ENCODE results near the gene HES1.
"Not testable (repeated sequence)": the region's sequence is repeated elsewhere in the genome, so short reads cannot be mapped to it uniquely, and the experiment has no call there.

Gene HES1

GRCh38 chr3:194150252-194150934 is 14.4 kb downstream of the HES1 start:
- H3K4me2 ChIP-seq (ENCODE audit: low read depth, low read length, poor library complexity, severe bottlenecking): no peak overlapping the region
- no peaks in the 10 kb centered on the region for H3K36me3 ChIP-seq (ENCODE audit: insufficient read depth, low read length)
- no peak for TF ChIP-seq CTCF (conservative IDR thresholded peaks at IDR 0.05; ENCODE audit: low read length)
- TF ChIP-seq EZH2phosphoT487 (IDR thresholded peaks at IDR 0.05; ENCODE audit: borderline replicate concordance): no peak
- no peaks in the 10 kb centered on the region for H3K9me2 ChIP-seq (replicated peaks; ENCODE audit: low read depth, low read length)
- no peaks in the 10 kb centered on the region for H3K27me3 ChIP-seq (ENCODE audit: insufficient read depth, low read length, poor library complexity, severe bottlenecking)
- H3F3A ChIP-seq (ENCODE audit: low read depth): no peaks in the 10 kb centered on the region
- H3K4me1 ChIP-seq (ENCODE audit: insufficient read depth, low read length, poor library complexity, severe bottlenecking): no peaks in the 10 kb centered on the region
- H4K20me1 ChIP-seq (ENCODE audit: insufficient read depth, low read length, poor library complexity, severe bottlenecking): no peaks in the 10 kb centered on the region
- no peak overlapping the region for H2AFZ ChIP-seq (ENCODE audit: low read length)
- H3K9ac ChIP-seq (ENCODE audit: low read depth, low read length, poor library complexity, severe bottlenecking): no peak overlapping the region
- H3K79me2 ChIP-seq (ENCODE audit: insufficient read depth, low read length): no peaks in the 10 kb centered on the region
- no peak overlapping the region for H3K4me3 ChIP-seq (ENCODE audit: low read length, poor library complexity, severe bottlenecking)
- H3K9me3 ChIP-seq (ENCODE audit: insufficient read depth, low read depth, low read length): no peaks in the 10 kb centered on the region

GRCh38 chr3:194150935-194151302 is 15.0 kb downstream of the HES1 start:
- not testable (repeated sequence) for H4K20me1 ChIP-seq (ENCODE audit: insufficient read depth, low read length, poor library complexity, severe bottlenecking); H3K9ac ChIP-seq (ENCODE audit: low read depth, low read length, poor library complexity, severe bottlenecking); H2AFZ ChIP-seq (ENCODE audit: low read length); H3K79me2 ChIP-seq (ENCODE audit: insufficient read depth, low read length); H3K4me3 ChIP-seq (ENCODE audit: low read length, poor library complexity, severe bottlenecking); H3K4me2 ChIP-seq (ENCODE audit: low read depth, low read length, poor library complexity, severe bottlenecking); H3F3A ChIP-seq (ENCODE audit: low read depth); H3K4me1 ChIP-seq (ENCODE audit: insufficient read depth, low read length, poor library complexity, severe bottlenecking); H3K27me3 ChIP-seq (ENCODE audit: insufficient read depth, low read length, poor library complexity, severe bottlenecking); H3K36me3 ChIP-seq (ENCODE audit: insufficient read depth, low read length); H3K9me3 ChIP-seq (ENCODE audit: insufficient read depth, low read depth, low read length); H3K9me2 ChIP-seq (replicated peaks; ENCODE audit: low read depth, low read length)

- no peaks in the 10 kb centered on the region for H3K27me3 ChIP-seq (ENCODE audit: insufficient read depth, low read length, poor library complexity, severe bottlenecking)
- no peak overlapping the region for H2AFZ ChIP-seq (ENCODE audit: low read length)
- no peak for TF ChIP-seq EZH2phosphoT487 (IDR thresholded peaks at IDR 0.05; ENCODE audit: borderline replicate concordance)
- no peak for TF ChIP-seq CTCF (conservative IDR thresholded peaks at IDR 0.05; ENCODE audit: low read length)
- no peak overlapping the region for H3K4me3 ChIP-seq (ENCODE audit: low read length, poor library complexity, severe bottlenecking)
- no peaks in the 10 kb centered on the region for H3K9me3 ChIP-seq (ENCODE audit: insufficient read depth, low read depth, low read length)
- H3K9ac ChIP-seq (ENCODE audit: low read depth, low read length, poor library complexity, severe bottlenecking): no peak overlapping the region
- H3K4me1 ChIP-seq (ENCODE audit: insufficient read depth, low read length, poor library complexity, severe bottlenecking): no peaks in the 10 kb centered on the region
- H4K20me1 ChIP-seq (ENCODE audit: insufficient read depth, low read length, poor library complexity, severe bottlenecking): no peaks in the 10 kb centered on the region
- no peaks in the 10 kb centered on the region for H3K36me3 ChIP-seq (ENCODE audit: insufficient read depth, low read length)
- H3K9me2 ChIP-seq (replicated peaks; ENCODE audit: low read depth, low read length): no peaks in the 10 kb centered on the region
- H3K79me2 ChIP-seq (ENCODE audit: insufficient read depth, low read length): no peaks in the 10 kb centered on the region
- H3F3A ChIP-seq (ENCODE audit: low read depth): no peaks in the 10 kb centered on the region
- H3K4me2 ChIP-seq (ENCODE audit: low read depth, low read length, poor library complexity, severe bottlenecking): no peak overlapping the region
Observed at GRCh38 chr3:194154346-194154745, 18.4 kb downstream of the HES1 start.

GRCh38 chr3:194156095-194156494 is 20.1 kb downstream of the HES1 start:
- no peaks in the 10 kb centered on the region for H3K79me2 ChIP-seq (ENCODE audit: insufficient read depth, low read length)
- TF ChIP-seq EZH2phosphoT487 (IDR thresholded peaks at IDR 0.05; ENCODE audit: borderline replicate concordance) (no peak), CTCF (conservative IDR thresholded peaks at IDR 0.05; ENCODE audit: low read length) (no peak)
- no peaks in the 10 kb centered on the region for H3K4me1 ChIP-seq (ENCODE audit: insufficient read depth, low read length, poor library complexity, severe bottlenecking)
- no peaks in the 10 kb centered on the region for H3K9me2 ChIP-seq (replicated peaks; ENCODE audit: low read depth, low read length)
- no peaks in the 10 kb centered on the region for H3K9me3 ChIP-seq (ENCODE audit: insufficient read depth, low read depth, low read length)
- no peaks in the 10 kb centered on the region for H4K20me1 ChIP-seq (ENCODE audit: insufficient read depth, low read length, poor library complexity, severe bottlenecking)
- H3F3A ChIP-seq (ENCODE audit: low read depth): no peaks in the 10 kb centered on the region
- no peak overlapping the region for H3K4me3 ChIP-seq (ENCODE audit: low read length, poor library complexity, severe bottlenecking)
- no peak overlapping the region for H3K4me2 ChIP-seq (ENCODE audit: low read depth, low read length, poor library complexity, severe bottlenecking)
- H3K9ac ChIP-seq (ENCODE audit: low read depth, low read length, poor library complexity, severe bottlenecking): no peak overlapping the region
- no peaks in the 10 kb centered on the region for H3K27me3 ChIP-seq (ENCODE audit: insufficient read depth, low read length, poor library complexity, severe bottlenecking)
- no peak overlapping the region for H2AFZ ChIP-seq (ENCODE audit: low read length)
- H3K36me3 ChIP-seq (ENCODE audit: insufficient read depth, low read length): no peaks in the 10 kb centered on the region
